ENCODE measurements around the gene CNRIP1.

- no peak for TF ChIP-seq CTCF (IDR thresholded peaks at IDR 0.05; ENCODE audit: low read depth, low read length, poor library complexity, severe bottlenecking)
- no peak for TF ChIP-seq EZH2phosphoT487 (IDR thresholded peaks at IDR 0.05; ENCODE audit: borderline replicate concordance, low read length)
Measured at GRCh38 chr2:68345129-68345875, 25.6 kb upstream of the CNRIP1 start.

All from DOHH2 (cell line).